Tibial artery (tissue), 4 donors: ENCODE measurements around the gene ADIPOR1.
"Not testable (repeated sequence)": the region's sequence is repeated elsewhere in the genome, so short reads cannot be mapped to it uniquely, and the experiment has no call there.

Source experiments
- DNase-seq, 2 donors: peaks; one replicate each; pipeline ENCODE4 v3.0.0-alpha.2; 2019
- H3K27ac ChIP-seq, 2 donors: fragments of 200-600 bp; sonication (generic) in 1 of 2; 1 replicate in 1 of 2; 2 replicates in 1 of 2; pipeline ENCODE4 v1.5.1; 2018 to 2019; ENCODE audit warnings: mild to moderate bottlenecking in 1 of 2
- H3K27me3 ChIP-seq, 2 donors: fragments of 200-600 bp; sonication (generic) in 1 of 2; one replicate each; pipeline versions ENCODE4 v1.5.1 to v1.6.0; 2016 to 2019
- H3K36me3 ChIP-seq, 3 donors: fragments of 200-600 bp; sonication (generic) in 2 of 3; one replicate each; pipeline ENCODE4 v1.5.1; 2016 to 2019; ENCODE audit warnings: mild to moderate bottlenecking in 2 of 3
- H3K4me1 ChIP-seq, 4 donors: fragments of 200-600 bp; sonication (generic) in 2 of 4; 1 replicate in 3 of 4; 2 replicates in 1 of 4; pipeline ENCODE4 v1.5.1; 2016 to 2019
- H3K4me3 ChIP-seq, 2 donors: fragments of 200-600 bp; sonication (generic) in 1 of 2; 1 replicate in 1 of 2; 2 replicates in 1 of 2; pipeline ENCODE4 v1.5.1; 2018 to 2019; ENCODE audit warnings: mild to moderate bottlenecking in 2 of 2
- H3K9me3 ChIP-seq, 3 donors: fragments of 200-600 bp; sonication (generic) in 1 of 3; one replicate each; pipeline ENCODE4 v1.5.1; 2016 to 2019
- CTCF ChIP-seq, 2 experiments: fragments of 200-600 bp in 1 of 2; fragments of 450-650 bp in 1 of 2; IDR thresholded peaks; one replicate each; pipeline ENCODE4 v1.5.1; 2017 to 2019; ENCODE audit warnings: antibody characterized with exemption in 2 of 2, mild to moderate bottlenecking in 1 of 2, moderate library complexity in 1 of 2
- intact Hi-C: fragments of 100-400 bp; cut with DNase I; formaldehyde crosslinking; loops from one replicate; pipeline ENCODE4 v1.15.0; 2023; ENCODE audit warnings: low total_unique reads

ADIPOR1 gene

GRCh38 chr1:202909494-202909893 is 48.6 kb downstream of the ADIPOR1 start:
- Histone ChIP-seq H3K4me1 (no peaks in the 10 kb centered on the region), H3K27me3 (no peaks in the 10 kb centered on the region), H3K9me3 (no peaks in the 10 kb centered on the region), H3K4me3 (no peak overlapping the region), H3K36me3 (peaks cover 63 to 92% (median 82%) of the 10 kb centered on the region in 3 donors), H3K27ac (no peak overlapping the region)
- intact Hi-C loops: no loop called here
- TF ChIP-seq CTCF (IDR thresholded peaks at IDR 0.05): no peak
- DNase-seq: no peak

- Histone ChIP-seq H3K4me3 (no peak overlapping the region), H3K9me3 (no peaks in the 10 kb centered on the region), H3K4me1 (no peaks in the 10 kb centered on the region), H3K36me3 (peaks cover 58 to 92% (median 82%) of the 10 kb centered on the region in 3 donors), H3K27me3 (no peaks in the 10 kb centered on the region), H3K27ac (no peak overlapping the region)
- TF ChIP-seq CTCF (IDR thresholded peaks at IDR 0.05): no peak
- no peak for DNase-seq
- intact Hi-C loops: no loop called here
Measured at GRCh38 chr1:202908998-202909397, 49.1 kb downstream of the ADIPOR1 start.

GRCh38 chr1:202905331-202905730 is 52.8 kb downstream of the ADIPOR1 start:
- DNase-seq: no peak
- H3K27me3 ChIP-seq: no peaks in the 10 kb centered on the region
- H3K27ac ChIP-seq: no peak overlapping the region
- intact Hi-C loops: no loop called here
- H3K4me1 ChIP-seq: no peaks in the 10 kb centered on the region
- H3K4me3 ChIP-seq: no peak overlapping the region
- TF ChIP-seq CTCF (IDR thresholded peaks at IDR 0.05): no peak
- H3K9me3 ChIP-seq: no peaks in the 10 kb centered on the region
- peaks cover 41 to 82% (median 63%) of the 10 kb centered on the region in 3 donors for H3K36me3 ChIP-seq

GRCh38 chr1:202903808-202904207 is 54.3 kb downstream of the ADIPOR1 start:
- H3K27me3 ChIP-seq, H3K27ac ChIP-seq, H3K9me3 ChIP-seq, intact Hi-C loops, H3K4me3 ChIP-seq, DNase-seq, H3K4me1 ChIP-seq: not testable (repeated sequence)
- H3K36me3 ChIP-seq: peaks cover 32 to 79% (median 56%) of the 10 kb centered on the region in 3 donors

- intact Hi-C loops: no loop called here
- no peak overlapping the region for H3K27ac ChIP-seq
- no peak for TF ChIP-seq CTCF (IDR thresholded peaks at IDR 0.05)
- H3K9me3 ChIP-seq: no peaks in the 10 kb centered on the region
- H3K27me3 ChIP-seq: no peaks in the 10 kb centered on the region
- no peaks in the 10 kb centered on the region for H3K4me1 ChIP-seq
- DNase-seq: no peak
- no peak overlapping the region for H3K4me3 ChIP-seq
- peaks cover 18 to 71% (median 45%) of the 10 kb centered on the region in 3 donors for H3K36me3 ChIP-seq
Measured at GRCh38 chr1:202901555-202901954, 56.6 kb downstream of the ADIPOR1 start.

GRCh38 chr1:202892501-202892900 is 65.6 kb downstream of the ADIPOR1 start:
- no peaks in the 10 kb centered on the region for H3K9me3 ChIP-seq
- H3K36me3 ChIP-seq: peaks cover 57 to 62% (median 60%) of the 10 kb centered on the region in 3 donors
- peaks cover 0 to 13% (median 8%) of the 10 kb centered on the region in 4 donors for H3K4me1 ChIP-seq
- TF ChIP-seq CTCF (IDR thresholded peaks at IDR 0.05): no peak
- H3K27ac ChIP-seq: no peak overlapping the region
- H3K27me3 ChIP-seq: no peaks in the 10 kb centered on the region
- intact Hi-C loops: no loop called here
- no peak overlapping the region for H3K4me3 ChIP-seq
- no peak for DNase-seq
